Thyroid gland (tissue), 4 donors: ENCODE results near the gene UPB1. TPM values are rescaled to one million over a fixed set of nuclear protein-coding genes. Genes with fewer than 3 reads are reported as not detected.

Experiments used
- DNase-seq, 2 donors: peaks; one replicate each; pipeline ENCODE4 v3.0.0-alpha.2; 2019
- H3K27ac ChIP-seq, 3 donors: fragments of 200-600 bp; sonication (generic); 1 replicate in 2 of 3; 2 replicates in 1 of 3; pipeline ENCODE4 v1.5.1; 2016 to 2019; ENCODE audit warnings: mild to moderate bottlenecking in 1 of 3, moderate library complexity in 1 of 3
- H3K27me3 ChIP-seq: fragments of 200-600 bp; sonication (generic); one replicate; pipeline ENCODE4 v1.5.1; 2019
- H3K36me3 ChIP-seq, 2 donors: fragments of 200-600 bp; sonication (generic); one replicate each; pipeline ENCODE4 v1.5.1; 2016 to 2019
- H3K4me1 ChIP-seq, 2 donors: fragments of 200-600 bp; sonication (generic); one replicate each; pipeline ENCODE4 v1.5.1; 2017 to 2019
- H3K4me3 ChIP-seq, 3 donors: fragments of 200-600 bp; sonication (generic); replicated peaks in 1 of 3; 1 replicate in 2 of 3; 2 replicates in 1 of 3; pipeline ENCODE4 v1.5.1; 2016; ENCODE audit warnings: mild to moderate bottlenecking in 1 of 3
- H3K9me3 ChIP-seq: fragments of 200-600 bp; sonication (generic); one replicate; pipeline ENCODE4 v1.5.1; 2017
- POLR2A ChIP-seq, 2 donors: fragments of 450-650 bp; IDR thresholded peaks; one replicate each; pipeline ENCODE4 v1.6.1; 2017; ENCODE audit warnings: antibody characterized with exemption in 2 of 2, mild to moderate bottlenecking in 2 of 2, moderate library complexity in 1 of 2
- WGBS, 2 donors: methylation state at CpG; one replicate each; pipeline ENCODE4 v1.1.5; 2017; 5-methylcytosine and 5-hydroxymethylcytosine counted together
- intact Hi-C: fragments of 100-400 bp; cut with DNase I; formaldehyde crosslinking; loops from one replicate; pipeline ENCODE4 v1.15.1; 2023
- total RNA-seq, 4 donors: library from RNA; depleted of rRNA; stranded (reverse); fragments of >200 nt; gene quantifications; one replicate each; pipeline ENCODE4 v1.2.3, GENCODE V29; 2016
- TF ChIP-seq, protein P1 (sequence below), 6 experiments: fragments of 200-600 bp in 3 of 6; fragments of 450-650 bp in 3 of 6; sonication (generic) in 3 of 6; IDR thresholded peaks; one replicate each; pipeline ENCODE4 v1.5.1; 2016 to 2019; ENCODE audit warnings: antibody characterized with exemption in 6 of 6, mild to moderate bottlenecking in 2 of 6, inconsistent platforms in 1 of 6, moderate library complexity in 1 of 6

UPB1 gene
- total RNA-seq, 4 donors from 2014 or later = not detected

DNA sequence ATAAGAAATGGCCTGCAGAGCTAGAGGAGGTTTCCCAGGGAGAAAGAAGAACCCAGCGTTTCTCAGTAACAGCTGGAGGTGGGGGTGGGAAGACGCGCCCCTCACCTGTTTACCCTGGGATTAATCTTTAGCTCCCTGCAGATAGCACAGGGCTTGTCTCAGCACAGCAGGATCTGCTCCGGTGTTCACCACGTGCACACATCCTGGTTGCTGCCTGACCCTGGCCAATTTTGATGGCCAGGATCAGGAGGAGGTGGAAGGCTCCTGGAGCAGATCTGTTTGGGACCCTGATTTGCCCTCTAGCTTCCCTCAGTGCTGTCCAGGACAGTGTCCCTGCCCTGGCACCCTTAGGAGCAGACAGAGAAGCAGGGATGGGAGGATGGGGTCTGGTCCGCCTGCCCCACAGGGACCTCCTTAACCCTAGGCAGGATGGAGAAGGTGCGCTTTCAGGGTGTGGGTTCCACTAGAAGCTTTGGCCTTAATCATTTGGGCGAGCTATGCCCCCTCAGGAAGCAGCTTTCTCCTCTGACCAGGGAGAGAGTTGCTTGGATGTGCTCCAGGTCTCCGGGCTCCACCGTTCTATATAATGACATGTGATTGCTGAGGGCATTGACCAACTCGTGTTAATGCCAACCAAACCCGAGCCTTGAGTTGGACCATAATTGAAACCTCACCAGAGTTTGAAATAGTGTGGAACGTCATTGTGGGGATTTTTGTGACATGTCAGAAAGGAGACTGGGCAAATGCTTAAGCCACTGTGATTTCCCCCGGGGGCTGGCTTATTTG, 19.3 kb downstream of the UPB1 start:
- no peak for DNase-seq
- Histone ChIP-seq H3K9me3 (no peaks in the 10 kb centered on the region), H3K27me3 (no peaks in the 10 kb centered on the region), H3K36me3 (no peaks in the 10 kb centered on the region), H3K4me3 (no peak overlapping the region), H3K4me1 (peaks cover 12 to 20% of the 10 kb centered on the region in 2 donors), H3K27ac (no peak overlapping the region)
- TF ChIP-seq, protein P1, sequence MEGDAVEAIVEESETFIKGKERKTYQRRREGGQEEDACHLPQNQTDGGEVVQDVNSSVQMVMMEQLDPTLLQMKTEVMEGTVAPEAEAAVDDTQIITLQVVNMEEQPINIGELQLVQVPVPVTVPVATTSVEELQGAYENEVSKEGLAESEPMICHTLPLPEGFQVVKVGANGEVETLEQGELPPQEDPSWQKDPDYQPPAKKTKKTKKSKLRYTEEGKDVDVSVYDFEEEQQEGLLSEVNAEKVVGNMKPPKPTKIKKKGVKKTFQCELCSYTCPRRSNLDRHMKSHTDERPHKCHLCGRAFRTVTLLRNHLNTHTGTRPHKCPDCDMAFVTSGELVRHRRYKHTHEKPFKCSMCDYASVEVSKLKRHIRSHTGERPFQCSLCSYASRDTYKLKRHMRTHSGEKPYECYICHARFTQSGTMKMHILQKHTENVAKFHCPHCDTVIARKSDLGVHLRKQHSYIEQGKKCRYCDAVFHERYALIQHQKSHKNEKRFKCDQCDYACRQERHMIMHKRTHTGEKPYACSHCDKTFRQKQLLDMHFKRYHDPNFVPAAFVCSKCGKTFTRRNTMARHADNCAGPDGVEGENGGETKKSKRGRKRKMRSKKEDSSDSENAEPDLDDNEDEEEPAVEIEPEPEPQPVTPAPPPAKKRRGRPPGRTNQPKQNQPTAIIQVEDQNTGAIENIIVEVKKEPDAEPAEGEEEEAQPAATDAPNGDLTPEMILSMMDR (IDR thresholded peaks at IDR 0.05) = no peak
- TF ChIP-seq POLR2A (IDR thresholded peaks at IDR 0.05) = no peak
- 79 to 80% methylated on average over 11 to 14 of the region's 14 CpGs for WGBS, 2 donors
- intact Hi-C loops = no loop called here

DNA sequence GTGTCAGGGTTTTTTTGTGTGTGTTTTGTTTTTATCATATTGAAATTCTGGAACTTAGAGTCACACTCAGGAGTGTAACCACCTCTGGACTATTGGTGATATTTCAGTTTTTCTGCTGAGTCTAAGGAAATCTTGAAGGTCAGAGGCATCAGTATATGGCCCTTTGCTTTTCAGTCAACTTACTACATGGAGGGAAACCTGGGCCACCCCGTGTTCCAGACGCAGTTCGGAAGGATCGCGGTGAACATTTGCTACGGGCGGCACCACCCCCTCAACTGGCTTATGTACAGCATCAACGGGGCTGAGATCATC, 19.9 kb downstream of the UPB1 start:
- Histone ChIP-seq H3K4me3 (no peak overlapping the region), H3K27ac (no peak overlapping the region), H3K4me1 (peaks cover 12 to 20% of the 10 kb centered on the region in 2 donors), H3K36me3 (no peaks in the 10 kb centered on the region), H3K27me3 (no peaks in the 10 kb centered on the region), H3K9me3 (no peaks in the 10 kb centered on the region)
- 91 to 97% methylated on average over 8 of the region's 8 CpGs for WGBS, 2 donors
- intact Hi-C loops = no loop called here
- no peak for DNase-seq
- TF ChIP-seq, protein P1 (IDR thresholded peaks at IDR 0.05) = no peak

DNA sequence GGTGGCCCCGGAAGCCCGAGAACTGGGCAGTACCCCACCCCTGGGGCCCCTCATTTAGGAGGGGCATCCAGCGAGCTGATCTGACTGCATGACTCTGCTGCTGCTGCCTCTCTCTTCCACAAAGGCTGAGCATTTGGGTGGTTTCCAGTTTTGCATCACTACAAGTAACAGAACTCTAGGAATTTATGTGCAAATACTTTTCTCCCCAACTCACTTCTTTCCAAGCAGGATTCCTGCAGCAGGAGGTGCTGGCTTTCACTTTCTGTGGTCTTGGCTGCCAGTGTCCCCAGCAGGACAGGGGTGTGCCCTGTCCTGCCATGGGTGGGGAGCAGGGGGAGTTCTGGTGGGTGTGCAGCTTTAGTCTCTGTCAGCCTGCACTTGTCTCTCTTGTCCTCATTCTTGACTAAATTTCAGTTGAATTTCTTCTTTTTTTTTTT, 21.2 kb downstream of the UPB1 start:
- no peak overlapping the region for H3K4me3 ChIP-seq
- no peaks in the 10 kb centered on the region for H3K27me3 ChIP-seq
- WGBS, 2 donors = 3 to 17% methylated on average over 3 of the region's 3 CpGs
- intact Hi-C loops = no loop called here
- DNase-seq = peak; percentile 44 to 53
- H3K4me1 ChIP-seq = peaks cover 0 to 11% of the 10 kb centered on the region in 2 donors
- H3K9me3 ChIP-seq = no peaks in the 10 kb centered on the region
- no peaks in the 10 kb centered on the region for H3K36me3 ChIP-seq
- H3K27ac ChIP-seq = no peak overlapping the region
- no peak for TF ChIP-seq POLR2A (IDR thresholded peaks at IDR 0.05)
- TF ChIP-seq, protein P1 (IDR thresholded peaks at IDR 0.05) = no peak

DNA sequence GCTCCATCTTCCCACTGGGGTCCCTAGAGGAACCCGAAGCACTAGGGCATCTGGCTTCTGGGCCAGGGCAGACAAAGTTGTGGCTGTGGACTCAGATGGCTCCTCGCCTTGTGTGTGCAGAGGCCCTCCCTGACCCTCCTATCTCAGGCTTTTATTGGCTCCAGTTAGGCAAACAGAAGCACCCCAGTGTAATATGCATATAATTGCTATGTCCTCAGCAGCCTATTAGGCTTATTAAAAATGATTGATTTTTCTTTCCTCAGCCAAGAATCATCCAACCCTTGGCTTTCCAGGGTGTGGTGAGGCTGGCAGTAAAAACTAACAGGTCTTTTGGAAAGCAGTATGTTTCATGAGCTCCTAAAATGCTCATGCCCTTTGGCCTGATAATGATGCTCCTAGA, 22.3 kb downstream of the UPB1 start:
- Histone ChIP-seq H3K27me3 (no peaks in the 10 kb centered on the region), H3K36me3 (no peaks in the 10 kb centered on the region), H3K4me1 (peaks cover 4 to 14% of the 10 kb centered on the region in 2 donors), H3K27ac (no peak overlapping the region), H3K9me3 (no peaks in the 10 kb centered on the region), H3K4me3 (no peak overlapping the region)
- DNase-seq = no peak
- WGBS, 2 donors = 86 to 96% methylated on average over 2 of the region's 2 CpGs
- TF ChIP-seq, protein P1 (IDR thresholded peaks at IDR 0.05) = no peak
- TF ChIP-seq POLR2A (IDR thresholded peaks at IDR 0.05) = no peak
- intact Hi-C loops = no loop called here

DNA sequence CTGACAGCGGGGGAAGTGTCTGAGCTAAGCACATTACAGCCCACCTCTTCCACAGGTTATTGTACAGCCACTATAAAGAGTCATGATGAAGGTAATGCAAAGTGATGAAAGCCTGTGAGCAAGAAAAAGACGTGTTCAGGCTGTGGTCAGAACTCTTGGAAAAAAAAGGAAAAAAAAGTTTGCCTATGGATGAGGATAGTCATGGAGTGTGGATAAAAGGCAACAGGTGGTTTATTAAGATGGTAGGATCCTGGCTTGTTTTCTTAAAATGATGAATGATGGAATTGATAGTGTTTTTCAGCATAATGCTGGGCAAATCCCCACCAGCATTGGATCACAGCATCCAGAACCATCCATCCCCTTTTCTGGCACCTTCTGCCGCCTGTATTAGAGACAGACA, 23.1 kb downstream of the UPB1 start:
- WGBS, 2 donors = 93 to 95% methylated on average over 3 of the region's 3 CpGs
- TF ChIP-seq, protein P1 (IDR thresholded peaks at IDR 0.05) = no peak
- TF ChIP-seq POLR2A (IDR thresholded peaks at IDR 0.05) = no peak
- intact Hi-C loops = no loop called here
- DNase-seq = no peak
- H3K4me1 ChIP-seq = peaks cover 4 to 14% of the 10 kb centered on the region in 2 donors
- H3K27ac ChIP-seq = no peak overlapping the region
- no peaks in the 10 kb centered on the region for H3K9me3 ChIP-seq
- no peaks in the 10 kb centered on the region for H3K27me3 ChIP-seq
- no peaks in the 10 kb centered on the region for H3K36me3 ChIP-seq
- no peak overlapping the region for H3K4me3 ChIP-seq
